Ovary (tissue), 9 donors: ENCODE measurements around the gene STX18. TPM values are rescaled to one million over a fixed set of nuclear protein-coding genes. Genes with fewer than 3 reads are reported as not detected.
"Not testable (repeated sequence)": the region's sequence is repeated elsewhere in the genome, so short reads cannot be mapped to it uniquely, and the experiment has no call there.

Experiments used
- DNase-seq, 5 donors: peaks; one replicate each; pipeline ENCODE4 v3.0.0-alpha.2; 2019 to 2020
- H3K27ac ChIP-seq, 2 donors: fragments of 200-600 bp; one replicate each; pipeline versions ENCODE4 v1.5.1 to v1.8.0; 2019 to 2022
- H3K27me3 ChIP-seq: fragments of 200-600 bp; one replicate; pipeline ENCODE4 v1.8.0; 2022
- H3K36me3 ChIP-seq: fragments of 200-600 bp; sonication (generic); one replicate; pipeline ENCODE4 v1.5.1; 2019
- H3K4me1 ChIP-seq: one replicate; pipeline ENCODE4 v1.8.1; 2013; ENCODE audit warnings: mild to moderate bottlenecking, moderate library complexity; ENCODE audit not compliant: insufficient read depth
- H3K4me3 ChIP-seq: fragments of 200-600 bp; sonication (generic); one replicate; pipeline ENCODE4 v1.5.1; 2017
- H3K9me3 ChIP-seq, 2 donors: fragments of 200-600 bp in 1 of 2; sonication (generic) in 1 of 2; one replicate each; pipeline versions ENCODE4 v1.5.1 to v1.8.1; 2013 to 2019; ENCODE audit warnings: mild to moderate bottlenecking in 1 of 2, moderate library complexity in 1 of 2
- CTCF ChIP-seq, 3 donors: fragments of 450-650 bp in 2 of 3; fragments of 200-600 bp in 1 of 3; IDR thresholded peaks; one replicate each; pipeline versions ENCODE4 v1.5.1 to v1.8.0; 2016 to 2022; ENCODE audit warnings: antibody characterized with exemption in 3 of 3, mild to moderate bottlenecking in 1 of 3
- EP300 ChIP-seq: sonication (generic); formaldehyde crosslinking; IDR thresholded peaks from one replicate; pipeline ENCODE4 v1.6.1; 2017; ENCODE audit warnings: antibody characterized with exemption
- POLR2A ChIP-seq: fragments of 450-650 bp; IDR thresholded peaks from one replicate; pipeline ENCODE4 v1.6.1; 2017; ENCODE audit warnings: antibody characterized with exemption, mild to moderate bottlenecking, moderate library complexity
- WGBS, 3 donors: extraction: QIAGEN DNeasy Blood & Tissue Kit in 1 of 3; methylation state at CpG; one replicate each; pipeline versions ENCODE4 v1.1.5 to v1.1.7; 2013 to 2017; 5-methylcytosine and 5-hydroxymethylcytosine counted together
- intact Hi-C, 4 donors: fragments of 100-400 bp; cut with DNase I; formaldehyde crosslinking; loops; one replicate each; pipeline versions ENCODE4 v1.11.0 to v1.15.1; 2022 to 2023
- polyA plus RNA-seq, 2 donors: library from polyadenylated mRNA; stranded (reverse); fragments of 200-250 nt in 1 of 2; fragments of 350-450 nt in 1 of 2; fragmentation: Illumina TruSeq in 1 of 2; extraction: RNeasy Lipid Tissue Mini Kit (QIAGEN cat#74804) in 1 of 2; gene quantifications; one replicate each; pipeline ENCODE4 v1.2.3, GENCODE V29; 2013 to 2014
- total RNA-seq, 7 donors: library from RNA; depleted of rRNA in 2 of 7; stranded (reverse); fragments of >200 nt in 2 of 7; fragmentation: NEBNext Ultra II Directional in 3 of 7; extraction: Animal tissue kit (Norgen Biotek cat#: 25700) in 3 of 7; gene quantifications; one replicate each; pipeline versions ENCODE4 v1.1.0 to v1.2.4, GENCODE V29; 2016 to 2023
- donor health status: DM: no; HTN: no; CAD: no; lungs with moderate emphysema.
- donor health status: DM: no; HTN: no; CAD: no.
- donor health status: Bipolar disorder and iron deficiency.
- donor health status: DM: yes; HTN: yes; CAD: no.
- donor health status: DM: no; HTN: no; CAD: no.
- donor health status: DM: yes; HTN: yes; CAD: no.

Gene STX18
- total and polyA plus RNA-seq, 9 donors = 18.1 to 61.4 (median 31.9) TPM

DNA sequence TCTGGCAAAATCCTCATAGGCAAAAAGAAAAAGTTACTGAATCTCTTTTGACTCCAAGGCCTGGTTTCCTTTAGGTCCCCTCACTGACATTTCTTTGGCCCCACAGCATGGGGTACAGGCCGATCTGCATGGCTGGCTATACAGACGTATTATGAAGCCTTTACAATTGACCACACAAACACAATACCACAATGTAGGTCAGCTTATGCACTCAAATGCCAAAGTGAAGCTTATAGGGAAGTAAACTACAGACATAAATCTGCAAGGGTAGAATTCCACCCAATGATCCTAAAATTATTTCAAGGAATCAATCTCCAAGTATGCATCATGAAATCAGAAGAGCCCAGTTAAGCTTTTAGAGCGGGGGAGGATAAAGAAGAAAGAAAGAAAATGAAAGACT, 20.7 kb downstream of the STX18 start:
- WGBS, 3 donors = 54 to 67% (median 56%) methylated on average over 3 of the region's 3 CpGs
- no peak overlapping the region for H3K4me3 ChIP-seq
- H3K27me3 ChIP-seq = no peaks in the 10 kb centered on the region
- no peak for DNase-seq
- no peaks in the 10 kb centered on the region for H3K36me3 ChIP-seq
- intact Hi-C loops = no loop called here
- H3K9me3 ChIP-seq = no peaks in the 10 kb centered on the region
- TF ChIP-seq CTCF (IDR thresholded peaks at IDR 0.05) (no peak), POLR2A (no peak), EP300 (no peak)
- peaks cover 5% of the 10 kb centered on the region for H3K4me1 ChIP-seq
- H3K27ac ChIP-seq = peak overlapping the region in 1 of 2 donors; percentile 27

- no peaks in the 10 kb centered on the region for H3K36me3 ChIP-seq
- no peaks in the 10 kb centered on the region for H3K27me3 ChIP-seq
- no peak overlapping the region for H3K4me3 ChIP-seq
- TF ChIP-seq EP300 (no peak), CTCF (IDR thresholded peaks at IDR 0.05) (peak in 1 of 3 donors; percentile 44)
- H3K27ac ChIP-seq = peak overlapping the region in 1 of 2 donors; percentile 27
- no peak for DNase-seq
- H3K9me3 ChIP-seq = no peaks in the 10 kb centered on the region
- intact Hi-C loops = no loop called here
- WGBS, 3 donors = 21 to 27% (median 27%) methylated on average over 4 of the region's 4 CpGs
- H3K4me1 ChIP-seq = peaks cover 3% of the 10 kb centered on the region
These were observed 22.5 kb downstream of the STX18 start for GRCh38 chr4:4519297-4519894.

DNA sequence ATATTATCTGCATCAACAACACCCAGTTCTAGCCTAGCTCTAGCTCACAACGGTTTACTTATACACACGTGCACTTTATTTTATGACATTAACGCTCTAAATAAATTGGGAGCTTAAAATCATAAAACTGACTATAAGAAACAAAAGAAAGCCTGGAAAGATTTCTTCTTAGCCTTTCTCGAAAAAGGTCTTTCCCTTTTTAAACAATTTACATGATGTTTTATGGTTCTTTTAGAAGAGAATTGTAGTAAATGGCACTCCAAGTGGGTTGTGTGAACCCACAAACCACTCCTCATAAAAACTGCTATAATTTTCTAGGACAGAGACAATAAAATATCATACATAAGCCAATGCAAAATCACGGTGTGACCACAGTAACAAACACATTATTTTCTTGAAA, 23.1 kb downstream of the STX18 start:
- H3K27me3 ChIP-seq = no peaks in the 10 kb centered on the region
- H3K27ac ChIP-seq = no peak overlapping the region
- H3K4me1 ChIP-seq = peaks cover 3% of the 10 kb centered on the region
- no peaks in the 10 kb centered on the region for H3K9me3 ChIP-seq
- H3K36me3 ChIP-seq = no peaks in the 10 kb centered on the region
- no peak for DNase-seq
- no peak for TF ChIP-seq CTCF (IDR thresholded peaks at IDR 0.05)
- TF ChIP-seq POLR2A = no peak
- no peak for TF ChIP-seq EP300
- H3K4me3 ChIP-seq = no peak overlapping the region
- 68 to 82% (median 74%) methylated on average over 5 of the region's 5 CpGs for WGBS, 3 donors
- intact Hi-C loops = no loop called here

DNA sequence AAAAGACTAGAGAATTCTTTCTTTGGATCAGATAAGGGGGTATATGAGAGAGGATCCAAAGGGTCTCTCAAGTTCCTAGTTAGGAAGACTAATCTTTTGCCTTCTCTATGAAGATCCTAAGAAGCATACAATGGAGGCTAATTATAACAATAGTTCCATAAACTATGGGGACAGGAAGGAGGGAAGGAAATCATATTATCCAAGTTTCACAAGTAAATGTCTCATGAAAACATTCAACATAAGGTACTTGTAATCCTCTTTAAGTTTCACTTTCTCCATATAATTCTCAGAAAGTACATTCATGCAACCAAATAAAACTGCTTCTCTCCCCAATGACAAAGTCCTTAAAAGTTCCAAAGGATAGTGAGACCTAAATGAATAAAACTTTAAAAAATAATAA, 27.1 kb downstream of the STX18 start:
- no peaks in the 10 kb centered on the region for H3K36me3 ChIP-seq
- H3K27ac ChIP-seq = no peak overlapping the region
- H3K27me3 ChIP-seq = no peaks in the 10 kb centered on the region
- H3K4me3 ChIP-seq = no peak overlapping the region
- H3K9me3 ChIP-seq = no peaks in the 10 kb centered on the region
- no peak for TF ChIP-seq EP300
- TF ChIP-seq CTCF (IDR thresholded peaks at IDR 0.05) = no peak
- H3K4me1 ChIP-seq = peaks cover 6% of the 10 kb centered on the region
- no peak for DNase-seq
- intact Hi-C loops = no loop called here

- WGBS, 3 donors = 74 to 88% (median 75%) methylated on average over 1 of the region's 1 CpG
- Histone ChIP-seq H3K27ac (no peak overlapping the region), H3K9me3 (no peaks in the 10 kb centered on the region), H3K36me3 (no peaks in the 10 kb centered on the region), H3K27me3 (no peaks in the 10 kb centered on the region), H3K4me3 (no peak overlapping the region), H3K4me1 (peaks cover 6% of the 10 kb centered on the region)
- TF ChIP-seq EP300 (no peak), POLR2A (no peak), CTCF (IDR thresholded peaks at IDR 0.05) (no peak)
- intact Hi-C loops = no loop called here
- DNase-seq = no peak
These were observed 29.6 kb downstream of the STX18 start for GRCh38 chr4:4512282-4512681.

DNA sequence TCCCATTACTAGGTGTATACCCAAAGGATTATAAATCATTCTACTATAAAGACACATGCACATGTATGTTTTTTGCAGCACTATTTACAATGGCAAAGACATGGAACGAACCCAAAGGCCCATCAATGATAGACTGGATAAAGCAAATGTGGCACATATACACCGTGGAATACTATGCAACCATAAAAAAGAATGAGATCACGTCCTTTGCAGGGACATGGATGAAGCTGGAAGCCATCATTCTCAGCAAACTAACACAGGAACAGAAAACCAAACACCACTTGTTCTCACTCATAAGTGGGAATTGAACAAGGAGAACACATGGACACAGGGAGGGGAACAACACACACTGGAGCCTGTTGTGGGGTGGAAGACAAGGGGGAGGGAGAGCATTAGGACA, 31.2 kb downstream of the STX18 start:
- H3K9me3 ChIP-seq, intact Hi-C loops, H3K36me3 ChIP-seq, H3K27ac ChIP-seq, DNase-seq, H3K27me3 ChIP-seq, H3K4me3 ChIP-seq, H3K4me1 ChIP-seq: not testable (repeated sequence)
- WGBS, 3 donors = 96 to 99% (median 98%) methylated on average over 3 of the region's 3 CpGs
